Peyer's patch (tissue), 4 donors: ENCODE data around the gene ITGB2.

Source experiments
- CTCF ChIP-seq, 6 experiments: fragments of 450-650 bp in 4 of 6; fragments of 200-600 bp in 2 of 6; sonication (generic) in 1 of 6; IDR thresholded peaks; one replicate each; pipeline ENCODE4 v1.5.1; 2017 to 2019; ENCODE audit warnings: antibody characterized with exemption in 6 of 6, mild to moderate bottlenecking in 3 of 6, moderate library complexity in 1 of 6
- POLR2A ChIP-seq, 2 donors: fragments of 450-650 bp; IDR thresholded peaks; one replicate each; pipeline ENCODE4 v1.5.1; 2017; ENCODE audit warnings: antibody characterized with exemption in 2 of 2, mild to moderate bottlenecking in 2 of 2, moderate library complexity in 2 of 2

GRCh38 chr21:44924606-44925377 is 4.1 kb upstream of the ITGB2 start:
- TF ChIP-seq POLR2A (IDR thresholded peaks at IDR 0.05) (no peak), CTCF (IDR thresholded peaks at IDR 0.05) (no peak)
